A549 (cell line): ENCODE results near the gene CMTM5. TPM values are rescaled to one million over a fixed set of nuclear protein-coding genes. Genes with fewer than 3 reads are reported as not detected.

Experiments used
- ATAC-seq, 2 experiments: fragments of 200-7000 bp in 1 of 2; fragments of >200 bp in 1 of 2; cut with Nextera tagmentation in 1 of 2; cut with Tn5 transposase in 1 of 2; 3 replicates each; pipeline versions ENCODE4 v1.8.0 to v1.9.1; 2018 to 2020; ENCODE audit warnings: mild to moderate bottlenecking in 1 of 2, moderate library complexity in 1 of 2
- CTCF ChIA-PET: fragments of 300-600 bp; sonication (Branson Sonifier 250); formaldehyde crosslinking; extraction: SDS; loops from one replicate; lab custom pipeline; 2021; ENCODE audit warnings: antibody characterized with exemption, inconsistent platforms; lab: Yijun Ruan, JAX
- POLR2A ChIA-PET: fragments of 350-600 bp; formaldehyde crosslinking; extraction: SDS; loops from one replicate; lab custom pipeline; 2021; ENCODE audit warnings: antibody characterized with exemption, inconsistent platforms; lab: Yijun Ruan, JAX
- DNase-seq, 2 experiments: peaks; one replicate each; pipeline versions ENCODE4 v3.0.0 to v3.0.0-alpha.2; 2011 to 2016; ENCODE audit warnings: low read depth in 1 of 2, low spot score in 1 of 2
- FAIRE-seq: peaks from 2 replicates; lab custom pipeline; 2011; peaks lifted over from hg19 to GRCh38; lab: Jason Lieb, UNC
- H3K27ac ChIP-seq, 2 experiments: fragments of >200 bp; sonication (Bioruptor Twin); formaldehyde crosslinking; 3 replicates each; pipeline ENCODE4 v1.5.1; 2016 to 2017
- H3K4me1 ChIP-seq: fragments of >200 bp; sonication (Bioruptor Twin); formaldehyde crosslinking; 3 replicates; pipeline ENCODE4 v1.6.1; 2016
- H3K4me2 ChIP-seq: fragments of >200 bp; sonication (Bioruptor Twin); formaldehyde crosslinking; 3 replicates; pipeline ENCODE4 v1.6.1; 2016
- H3K4me3 ChIP-seq: fragments of >200 bp; sonication (Bioruptor Twin); formaldehyde crosslinking; 3 replicates; pipeline ENCODE4 v1.5.1; 2016
- H3K9me3 ChIP-seq: fragments of >200 bp; sonication (Bioruptor Twin); formaldehyde crosslinking; 3 replicates; pipeline ENCODE4 v1.6.1; 2016
- BHLHE40 ChIP-seq: IDR thresholded peaks from 2 replicates; pipeline ENCODE4 v1.6.1; 2012; ENCODE audit warnings: low read depth, low read length, inconsistent platforms
- CHD4 ChIP-seq: fragments of 200-600 bp; sonication (generic); IDR thresholded peaks from 2 replicates; pipeline ENCODE4 v1.6.1; 2016; ENCODE audit warnings: antibody characterized with exemption, mild to moderate bottlenecking, borderline replicate concordance
- EHMT2 ChIP-seq: fragments of 200-600 bp; sonication (generic); IDR thresholded peaks from 2 replicates; pipeline ENCODE4 v1.6.1; 2016; ENCODE audit warnings: antibody characterized with exemption, low read depth, mild to moderate bottlenecking, moderate library complexity
- EP300 ChIP-seq, 2 experiments: fragments of >200 bp; sonication (Bioruptor Twin); formaldehyde crosslinking; IDR thresholded peaks; 2 replicates in 1 of 2; 3 replicates in 1 of 2; pipeline ENCODE4 v1.6.1; 2016 to 2017
- FOSB ChIP-seq: fragments of 250-450 bp; sonication (Bioruptor Pico); IDR thresholded peaks from 2 replicates; pipeline ENCODE4 v1.5.0; 2020; ENCODE audit warnings: mild to moderate bottlenecking, moderate library complexity
- FOSL2 ChIP-seq, 2 experiments: fragments of 450-650 bp in 1 of 2; fragments of >200 bp in 1 of 2; sonication (Bioruptor Twin) in 1 of 2; formaldehyde crosslinking; IDR thresholded peaks; 2 replicates each; pipeline versions ENCODE4 v1.5.0 to v1.6.1; 2016 to 2020; ENCODE audit warnings: mild to moderate bottlenecking in 1 of 2, moderate library complexity in 1 of 2
- FOXS1 ChIP-seq: fragments of 250-450 bp; sonication (Bioruptor Pico); IDR thresholded peaks from 2 replicates; pipeline ENCODE4 v1.5.0; 2020; ENCODE audit warnings: mild to moderate bottlenecking, moderate library complexity
- HDAC2 ChIP-seq: fragments of 200-600 bp; sonication (generic); IDR thresholded peaks from 2 replicates; pipeline ENCODE4 v1.6.1; 2016
- HOXA7 ChIP-seq: fragments of 250-450 bp; sonication (Bioruptor Pico); IDR thresholded peaks from 2 replicates; pipeline ENCODE4 v1.5.0; 2020; ENCODE audit warnings: mild to moderate bottlenecking, moderate library complexity
- JUNB ChIP-seq: fragments of >200 bp; sonication (Bioruptor Twin); formaldehyde crosslinking; IDR thresholded peaks from 2 replicates; pipeline ENCODE4 v1.6.1; 2016
- MYC ChIP-seq: IDR thresholded peaks from 2 replicates; pipeline ENCODE4 v1.6.1; 2012; ENCODE audit warnings: mild to moderate bottlenecking, inconsistent platforms, low read length, improper control_type of control experiment, borderline replicate concordance
- NFE2L2 ChIP-seq: fragments of 150-350 bp; conservative IDR thresholded peaks from 2 replicates; pipeline ENCODE4 v1.6.1; 2014; ENCODE audit warnings: low read length
- NPAS2 ChIP-seq: fragments of 250-450 bp; sonication (Bioruptor Pico); IDR thresholded peaks from 2 replicates; pipeline ENCODE4 v1.8.0; 2022; ENCODE audit warnings: mild to moderate bottlenecking, moderate library complexity, borderline replicate concordance
- POLR2A ChIP-seq: IDR thresholded peaks from 2 replicates; pipeline ENCODE4 v1.6.1; 2012; ENCODE audit warnings: mild to moderate bottlenecking, low read length
- RAD21 ChIP-seq, 2 experiments: fragments of >200 bp in 1 of 2; sonication (Bioruptor Twin) in 1 of 2; formaldehyde crosslinking in 1 of 2; IDR thresholded peaks in 1 of 2; conservative IDR thresholded peaks in 1 of 2; 2 replicates in 1 of 2; 3 replicates in 1 of 2; pipeline ENCODE4 v1.6.1; 2012 to 2018; ENCODE audit warnings: inconsistent platforms in 1 of 2
- RFX5 ChIP-seq: fragments of 450-650 bp; IDR thresholded peaks from 2 replicates; pipeline ENCODE4 v1.7.1; 2014; ENCODE audit warnings: antibody characterized with exemption, mild to moderate bottlenecking, moderate library complexity
- RNF2 ChIP-seq: fragments of 200-600 bp; sonication (generic); IDR thresholded peaks from 2 replicates; pipeline ENCODE4 v1.6.1; 2016; ENCODE audit warnings: low read depth, mild to moderate bottlenecking, antibody characterized with exemption, moderate library complexity, borderline replicate concordance
- SMC3 ChIP-seq: fragments of >200 bp; sonication (Bioruptor Twin); formaldehyde crosslinking; IDR thresholded peaks from 3 replicates; pipeline ENCODE4 v1.6.1; 2018; ENCODE audit warnings: inconsistent platforms
- ZFP36 ChIP-seq: fragments of 450-650 bp; IDR thresholded peaks from 2 replicates; pipeline ENCODE4 v1.6.1; 2014; ENCODE audit warnings: borderline replicate concordance; ENCODE audit not compliant: partially characterized antibody
- ZSCAN20 ChIP-seq: fragments of 250-450 bp; sonication (Bioruptor Pico); IDR thresholded peaks from 2 replicates; pipeline ENCODE4 v1.8.0; 2022; ENCODE audit warnings: mild to moderate bottlenecking, moderate library complexity
- WGBS: methylation state at CpG from one replicate; pipeline ENCODE4 v1.1.6; 2017; ENCODE audit errors: missing lambda C conversion rate; 5-methylcytosine and 5-hydroxymethylcytosine counted together
- polyA plus RNA-seq, 4 experiments: library from polyadenylated mRNA; depleted of rRNA in 3 of 4; stranded (reverse); fragments of >200 nt; fragmentation: RNase III in 1 of 4; extraction: RNeasy Plus Mini Kit Qiagen cat#74134 plus additional on column Dnase treatment in 1 of 4; gene quantifications; 2 replicates in 3 of 4; 3 replicates in 1 of 4; pipeline ENCODE4 v1.2.3, GENCODE V29; 2011 to 2017
- TF ChIP-seq, protein P1 (sequence below): IDR thresholded peaks from 2 replicates; pipeline ENCODE4 v1.6.1; 2012
- TF ChIP-seq, protein P2 (sequence below): fragments of >200 bp; sonication (Bioruptor Twin); formaldehyde crosslinking; IDR thresholded peaks from 2 replicates; pipeline ENCODE4 v1.6.1; 2016
- TF ChIP-seq, protein P3 (sequence below): fragments of 250-450 bp; sonication (Bioruptor Pico); IDR thresholded peaks from 2 replicates; pipeline ENCODE4 v1.5.0; 2020; ENCODE audit warnings: low read depth, mild to moderate bottlenecking, moderate library complexity

Gene CMTM5
- polyA plus RNA-seq, 2 of the 4 experiments (the other 2 are of a cell fraction): not detected

DNA sequence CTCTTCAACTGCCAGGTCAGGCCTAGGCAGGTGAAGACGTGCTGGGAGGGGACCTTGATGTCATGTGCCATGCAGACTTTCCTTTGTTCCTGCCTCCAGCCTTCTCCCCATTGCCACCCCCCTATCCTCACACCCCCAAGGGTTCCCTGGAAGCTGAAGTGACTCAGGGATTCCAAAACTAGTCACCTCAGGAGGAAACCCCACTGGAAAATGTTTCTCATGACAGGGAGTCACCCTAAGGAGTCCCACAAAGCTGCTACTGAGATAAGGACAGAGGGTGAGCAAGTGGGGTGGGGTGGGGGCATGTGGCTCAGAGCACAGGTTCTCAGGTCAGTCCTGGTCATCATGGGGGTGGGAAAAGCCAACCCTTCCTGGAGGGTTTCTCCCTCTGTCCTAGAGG lies 6.6 kb upstream of the CMTM5 start:
- no peak overlapping the region for H3K4me3 ChIP-seq
- H3K9me3 ChIP-seq: no peaks in the 10 kb centered on the region
- ChIA-PET CTCF (interaction anchor here (1.2 to 7.3 kb wide), 7 partner anchors 8 to 105 kb away, joined by 3 to 62 read pairs (median 5); partner anchors contain the start of genes CMTM5 and SLC22A17), POLR2A (interaction anchor here (0.6 kb wide), 1 partner anchor 84 kb away, joined by 3 read pairs; no protein-coding TSS in a partner anchor)
- no peak overlapping the region for H3K27ac ChIP-seq
- no peak overlapping the region for H3K4me2 ChIP-seq
- 14% methylated on average over 1 of the region's 1 CpG for WGBS
- no peaks in the 10 kb centered on the region for H3K4me1 ChIP-seq
- DNase-seq (no peak), ATAC-seq (no peak), FAIRE-seq (no peak)
- TF ChIP-seq HOXA7 (CRISPR knock-in tag): no peak
- TF ChIP-seq RFX5: no peak
- no peak for TF ChIP-seq HDAC2
- TF ChIP-seq FOSL2 (IDR thresholded peaks at IDR 0.05): no peak
- no peak for TF ChIP-seq FOSL2 (CRISPR knock-in tag; IDR thresholded peaks at IDR 0.05)
- no peak for TF ChIP-seq CHD4
- TF ChIP-seq ZSCAN20 (CRISPR knock-in tag): no peak
- TF ChIP-seq, protein P1, sequence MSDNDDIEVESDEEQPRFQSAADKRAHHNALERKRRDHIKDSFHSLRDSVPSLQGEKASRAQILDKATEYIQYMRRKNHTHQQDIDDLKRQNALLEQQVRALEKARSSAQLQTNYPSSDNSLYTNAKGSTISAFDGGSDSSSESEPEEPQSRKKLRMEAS: no peak
- no peak for TF ChIP-seq NFE2L2
- TF ChIP-seq EHMT2: no peak
- TF ChIP-seq RAD21 (conservative IDR thresholded peaks at IDR 0.05 in 1 of 2, IDR thresholded peaks at IDR 0.05 in 1 of 2): no peak
- no peak for TF ChIP-seq ZFP36
- TF ChIP-seq BHLHE40: no peak

DNA sequence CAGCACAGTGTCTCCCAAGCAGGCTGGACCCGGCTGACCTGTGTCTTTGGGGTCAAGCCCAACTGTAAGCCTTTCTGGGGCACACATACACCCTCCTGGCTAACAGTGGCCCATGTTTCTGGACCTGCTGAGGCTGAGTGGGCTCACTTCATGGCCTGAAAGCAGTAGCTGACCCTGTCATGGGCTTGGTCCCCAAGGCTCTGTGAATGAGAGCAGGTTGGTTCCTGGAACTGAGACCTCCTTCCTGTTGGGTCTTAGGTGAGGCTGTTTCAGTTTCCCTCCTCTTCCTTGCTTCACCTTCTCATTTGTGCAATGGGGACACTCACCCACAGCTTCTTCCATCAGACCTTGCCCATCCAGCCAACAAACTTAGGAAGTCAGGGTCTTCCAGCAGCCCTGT lies 5.0 kb upstream of the CMTM5 start:
- no peak overlapping the region for H3K4me2 ChIP-seq
- 0% methylated on average over 1 of the region's 1 CpG for WGBS
- H3K27ac ChIP-seq: no peak overlapping the region
- no peak overlapping the region for H3K4me3 ChIP-seq
- ChIA-PET CTCF (interaction anchor here (7.3 kb wide), 1 partner anchor 12 kb away, joined by 30 read pairs; no protein-coding TSS in a partner anchor), POLR2A (no interaction called here)
- H3K4me1 ChIP-seq: no peaks in the 10 kb centered on the region
- ATAC-seq (no peak), DNase-seq (no peak), FAIRE-seq (no peak)
- H3K9me3 ChIP-seq: no peaks in the 10 kb centered on the region
- no peak for TF ChIP-seq NPAS2 (CRISPR knock-in tag)

DNA sequence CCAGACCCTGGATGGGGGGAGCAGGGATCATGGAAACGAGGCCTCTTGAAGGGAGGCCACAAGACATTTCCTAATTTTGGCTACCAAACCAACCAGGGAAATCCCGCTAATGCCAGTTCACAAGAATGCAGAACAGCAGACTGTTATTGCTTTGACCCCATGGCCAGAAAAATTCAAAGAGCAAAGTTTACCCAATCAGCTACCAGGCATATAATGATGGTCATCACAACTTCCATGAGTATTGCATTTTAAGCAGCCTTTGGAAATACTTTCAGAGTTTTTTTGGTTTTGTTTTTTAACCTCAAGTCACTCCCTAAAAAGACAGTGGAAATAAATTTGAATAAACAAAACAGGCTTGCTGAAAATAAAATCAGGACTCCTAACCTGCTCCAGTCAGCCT lies 4.3 kb upstream of the CMTM5 start, which contains the start of gene IL25:
Gene IL25 (plus strand): TSS at position 301 of the 400 bp plus-strand sequence.
- 35% methylated on average over 2 of the region's 2 CpGs for WGBS
- ChIA-PET CTCF (interaction anchor here (7.3 kb wide), 1 partner anchor 12 kb away, joined by 30 read pairs; no protein-coding TSS in a partner anchor), POLR2A (no interaction called here)
- no peak within 1 kb of the TSS for H3K27ac ChIP-seq
- ATAC-seq (no peak), DNase-seq (no peak), FAIRE-seq (no peak)
- H3K4me3 ChIP-seq: no peak within 1 kb of the TSS
- no peak for TF ChIP-seq JUNB
- no peak for TF ChIP-seq NFE2L2
- TF ChIP-seq MYC: no peak
- TF ChIP-seq SMC3: no peak
- TF ChIP-seq EHMT2: no peak
- TF ChIP-seq, protein P2, sequence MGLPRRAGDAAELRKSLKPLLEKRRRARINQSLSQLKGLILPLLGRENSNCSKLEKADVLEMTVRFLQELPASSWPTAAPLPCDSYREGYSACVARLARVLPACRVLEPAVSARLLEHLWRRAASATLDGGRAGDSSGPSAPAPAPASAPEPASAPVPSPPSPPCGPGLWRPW: no peak
- TF ChIP-seq, protein P3, sequence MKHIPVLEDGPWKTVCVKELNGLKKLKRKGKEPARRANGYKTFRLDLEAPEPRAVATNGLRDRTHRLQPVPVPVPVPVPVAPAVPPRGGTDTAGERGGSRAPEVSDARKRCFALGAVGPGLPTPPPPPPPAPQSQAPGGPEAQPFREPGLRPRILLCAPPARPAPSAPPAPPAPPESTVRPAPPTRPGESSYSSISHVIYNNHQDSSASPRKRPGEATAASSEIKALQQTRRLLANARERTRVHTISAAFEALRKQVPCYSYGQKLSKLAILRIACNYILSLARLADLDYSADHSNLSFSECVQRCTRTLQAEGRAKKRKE: no peak
- no peak for TF ChIP-seq FOSB (CRISPR knock-in tag)
- no peak for TF ChIP-seq ZFP36
- no peak for TF ChIP-seq FOXS1 (CRISPR knock-in tag)
- TF ChIP-seq EP300 (IDR thresholded peaks at IDR 0.05): no peak
- no peak for TF ChIP-seq RNF2
- TF ChIP-seq POLR2A: no peak
- H3K4me1 ChIP-seq: no peaks in the 10 kb centered on the region
- no peaks in the 10 kb centered on the region for H3K9me3 ChIP-seq
- no peak within 1 kb of the TSS for H3K4me2 ChIP-seq
